A204.1 (cell line): Measurements from ENCODE around the gene CEP72.
"Not testable (repeated sequence)": the region's sequence is repeated elsewhere in the genome, so short reads cannot be mapped to it uniquely, and the experiment has no call there.

Experiments used
- FAIRE-seq: peaks from 2 replicates; lab custom pipeline; 2012; peaks lifted over from hg19 to GRCh38; lab: Jason Lieb, UNC

Gene CEP72

DNA sequence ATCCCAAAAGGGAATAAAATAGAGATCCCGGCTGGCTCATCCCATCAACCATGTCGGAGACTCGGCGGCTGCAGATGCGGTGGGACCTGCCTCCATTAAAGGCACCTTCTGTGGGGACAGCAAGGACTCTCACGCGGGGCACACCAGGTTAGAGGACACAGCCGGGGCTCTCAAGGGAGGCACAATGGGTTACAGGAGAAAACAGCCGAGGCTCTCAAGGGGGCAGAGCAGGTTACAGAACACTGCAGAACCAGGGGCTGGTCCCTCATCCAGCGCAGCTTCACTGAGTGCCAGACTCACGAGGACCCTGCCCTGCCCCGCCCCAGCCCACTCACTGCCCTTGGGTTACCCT, 74.0 kb downstream of the CEP72 start:
- FAIRE-seq, result not testable (repeated sequence)

DNA sequence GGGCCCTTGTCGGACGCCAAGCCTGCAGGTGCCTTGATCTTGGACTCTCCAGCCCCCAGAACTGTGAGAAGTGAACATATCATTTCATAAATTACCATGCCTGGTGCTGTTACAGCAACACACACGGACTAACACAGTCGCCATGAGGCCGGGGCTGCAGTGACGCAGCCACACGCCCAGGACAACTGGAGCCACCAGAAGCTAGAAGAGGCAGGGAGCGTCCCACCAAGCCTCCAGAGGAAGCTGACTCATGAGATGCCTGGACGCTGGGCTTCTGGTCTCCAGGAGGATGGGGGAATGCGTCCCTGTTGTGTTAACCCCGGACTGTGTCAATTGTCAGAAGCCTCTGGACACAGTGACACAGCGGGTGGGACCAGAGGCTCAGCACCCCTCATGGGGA, 74.8 kb downstream of the CEP72 start:
- not testable (repeated sequence) for FAIRE-seq

DNA sequence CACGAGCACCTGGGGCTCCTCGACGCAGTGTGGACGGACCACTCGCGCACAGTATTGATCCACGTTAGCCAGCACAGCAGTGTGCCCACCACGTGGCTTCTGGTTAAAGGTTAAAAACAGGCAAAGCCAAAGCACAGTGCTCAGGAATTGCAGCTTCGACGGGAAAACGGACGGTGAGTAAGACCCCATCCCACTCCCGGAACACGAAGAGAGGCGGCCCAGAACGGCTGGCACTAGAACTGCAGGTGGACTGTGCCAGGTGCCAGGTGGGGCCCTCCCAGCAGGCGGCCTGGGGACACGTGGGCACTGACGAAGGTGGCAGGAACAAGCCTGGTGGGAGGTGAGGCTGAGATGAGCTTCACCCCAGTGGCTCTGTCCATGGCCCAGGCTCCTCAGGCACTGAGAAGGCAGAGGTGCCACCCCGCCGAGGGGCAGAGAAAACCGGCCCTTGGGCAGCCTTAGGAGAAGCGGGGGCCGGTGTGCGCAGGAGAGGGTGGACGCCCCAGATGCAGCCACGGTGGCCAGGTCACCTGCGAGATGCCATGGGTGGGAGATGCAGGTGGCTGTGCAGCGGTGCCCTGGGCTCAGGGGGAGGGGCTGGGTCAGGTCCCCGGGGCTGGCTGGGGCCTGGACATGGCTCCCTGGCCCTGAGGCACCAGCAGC, 76.3 kb downstream of the CEP72 start:
- not testable (repeated sequence) for FAIRE-seq

- not testable (repeated sequence) for FAIRE-seq
These were observed 78.2 kb downstream of the CEP72 start for GRCh38 chr5:690293-690692.

GRCh38 chr5:691049-691448, 78.9 kb downstream of the CEP72 start:
- FAIRE-seq, result not testable (repeated sequence)

DNA sequence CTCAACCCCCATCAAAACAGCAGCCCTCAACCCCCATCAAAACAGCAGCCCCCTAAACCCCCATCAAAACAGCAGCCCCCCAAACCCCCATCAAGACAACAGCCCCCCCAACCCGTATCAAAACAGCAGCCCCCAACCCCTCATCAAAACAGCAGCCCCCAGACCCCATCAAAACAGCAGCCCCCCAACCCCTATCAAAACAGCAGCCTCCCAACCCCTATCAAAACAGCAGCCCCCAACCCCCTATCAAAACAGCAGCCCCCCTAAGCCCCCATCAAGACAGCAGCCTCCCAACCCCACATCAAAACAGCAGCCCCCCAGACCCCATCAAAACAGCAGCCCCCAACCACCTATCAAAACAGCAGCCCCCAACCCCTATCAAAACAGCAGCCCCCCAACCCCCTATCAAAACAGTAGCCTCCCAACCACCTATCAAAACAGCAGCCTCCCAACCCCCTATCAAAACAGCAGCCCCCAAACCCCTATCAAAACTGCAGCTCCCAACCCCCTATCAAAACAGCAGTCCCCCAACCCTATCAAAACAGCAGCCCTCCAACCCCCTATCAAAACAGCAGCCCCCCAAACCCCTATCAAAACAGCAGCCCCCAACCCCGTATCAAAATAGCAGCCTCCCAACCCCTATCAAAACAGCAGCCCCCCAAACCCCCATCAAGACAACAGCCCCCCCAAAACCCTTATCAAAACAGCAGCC, 79.8 kb downstream of the CEP72 start:
- FAIRE-seq, result no peak

DNA sequence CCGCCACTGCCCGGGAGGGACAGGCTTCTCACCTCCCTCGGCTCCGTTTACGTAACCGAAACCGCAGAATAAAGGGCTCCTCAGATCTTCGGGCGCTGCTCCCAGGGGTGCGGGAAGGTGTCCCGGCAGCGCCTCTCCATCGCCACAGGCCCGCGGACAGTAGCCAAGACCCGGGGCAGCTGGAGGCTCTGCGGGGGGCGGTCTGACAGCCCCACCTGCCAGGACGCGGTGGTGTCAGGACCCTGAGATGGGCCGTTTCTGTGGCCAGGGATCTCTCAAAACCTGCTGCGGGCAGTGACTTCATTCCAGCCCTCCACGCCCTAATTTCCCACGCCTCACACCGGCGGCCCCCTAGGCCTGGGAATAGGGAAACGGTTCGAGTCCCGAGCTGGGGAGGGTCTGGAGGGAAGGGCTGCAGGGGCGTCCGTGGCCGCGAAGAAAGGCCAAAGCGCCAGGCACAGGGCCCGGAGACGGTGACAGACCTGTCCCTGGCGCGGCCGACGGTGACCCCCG, 80.4 kb downstream of the CEP72 start:
- not testable (repeated sequence) for FAIRE-seq

DNA sequence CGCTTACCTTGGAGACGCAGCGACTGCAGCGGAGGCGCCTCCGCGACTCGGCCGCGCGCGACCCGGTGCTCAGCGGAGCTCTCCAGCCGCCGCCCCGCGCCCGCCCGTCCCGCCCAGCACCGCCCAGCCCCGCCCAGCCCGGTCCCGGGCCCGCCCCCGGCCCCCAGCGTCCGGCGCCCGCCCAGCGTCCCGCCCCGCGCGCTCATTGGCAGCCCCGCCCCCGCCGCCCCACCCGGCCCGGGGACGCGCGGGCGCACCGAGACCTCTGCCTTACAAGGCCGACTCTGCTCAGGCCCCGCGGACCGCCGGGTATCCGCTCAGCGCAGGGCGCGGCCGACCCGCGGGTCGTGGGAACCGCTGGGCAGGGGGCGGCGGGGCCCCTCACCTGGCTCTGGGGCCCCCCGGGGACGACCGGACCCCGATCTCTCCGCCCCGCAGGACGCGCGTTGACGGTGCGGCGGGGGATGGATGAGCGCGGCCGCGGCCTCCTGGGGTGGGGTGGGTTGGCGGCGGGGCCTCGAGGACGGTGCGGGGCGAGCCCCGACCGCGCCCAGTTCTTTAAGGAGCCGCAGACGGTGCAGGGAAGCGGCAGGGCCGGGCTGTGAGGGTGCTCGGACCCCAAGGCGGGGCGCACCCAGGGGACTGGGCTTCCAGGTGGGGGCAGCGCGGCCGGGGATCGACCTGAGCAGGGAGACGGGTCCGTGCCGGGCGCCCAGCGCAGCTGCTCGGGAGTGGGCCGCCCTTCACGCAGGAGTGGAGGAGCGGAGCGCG, 81.3 kb downstream of the CEP72 start, which contains the start of gene TPPP:
TSS of gene TPPP (minus strand) at position 82 of the 771 bp plus-strand sequence. CDS start 15,292 bp downstream, outside the sequence.
- FAIRE-seq, result not testable (repeated sequence)

DNA sequence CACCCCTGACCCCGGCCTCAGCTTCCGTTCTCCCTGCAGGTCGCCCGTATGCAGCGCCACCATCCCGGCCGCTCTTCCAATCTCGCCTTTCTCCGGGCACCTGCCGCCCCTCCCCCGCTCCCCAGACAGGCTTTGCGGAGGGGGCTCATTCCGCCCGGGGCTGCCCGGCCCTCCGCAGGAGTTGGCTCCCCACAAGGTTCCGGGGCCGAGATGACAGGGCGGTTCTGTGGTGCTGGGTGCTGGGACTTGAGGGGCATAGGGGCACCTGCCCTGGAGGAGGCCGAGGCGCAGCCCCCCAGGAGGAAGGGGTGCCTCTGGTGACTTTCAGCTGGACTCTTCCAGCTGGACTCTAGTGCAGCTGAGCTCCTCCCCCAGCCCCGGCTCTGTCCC, 81.9 kb downstream of the CEP72 start:
- FAIRE-seq, result not testable (repeated sequence)

- not testable (repeated sequence) for FAIRE-seq
These were observed 83.3 kb downstream of the CEP72 start for GRCh38 chr5:695475-695874.

- not testable (repeated sequence) for FAIRE-seq
These were observed 84.1 kb downstream of the CEP72 start for GRCh38 chr5:696191-696590.

DNA sequence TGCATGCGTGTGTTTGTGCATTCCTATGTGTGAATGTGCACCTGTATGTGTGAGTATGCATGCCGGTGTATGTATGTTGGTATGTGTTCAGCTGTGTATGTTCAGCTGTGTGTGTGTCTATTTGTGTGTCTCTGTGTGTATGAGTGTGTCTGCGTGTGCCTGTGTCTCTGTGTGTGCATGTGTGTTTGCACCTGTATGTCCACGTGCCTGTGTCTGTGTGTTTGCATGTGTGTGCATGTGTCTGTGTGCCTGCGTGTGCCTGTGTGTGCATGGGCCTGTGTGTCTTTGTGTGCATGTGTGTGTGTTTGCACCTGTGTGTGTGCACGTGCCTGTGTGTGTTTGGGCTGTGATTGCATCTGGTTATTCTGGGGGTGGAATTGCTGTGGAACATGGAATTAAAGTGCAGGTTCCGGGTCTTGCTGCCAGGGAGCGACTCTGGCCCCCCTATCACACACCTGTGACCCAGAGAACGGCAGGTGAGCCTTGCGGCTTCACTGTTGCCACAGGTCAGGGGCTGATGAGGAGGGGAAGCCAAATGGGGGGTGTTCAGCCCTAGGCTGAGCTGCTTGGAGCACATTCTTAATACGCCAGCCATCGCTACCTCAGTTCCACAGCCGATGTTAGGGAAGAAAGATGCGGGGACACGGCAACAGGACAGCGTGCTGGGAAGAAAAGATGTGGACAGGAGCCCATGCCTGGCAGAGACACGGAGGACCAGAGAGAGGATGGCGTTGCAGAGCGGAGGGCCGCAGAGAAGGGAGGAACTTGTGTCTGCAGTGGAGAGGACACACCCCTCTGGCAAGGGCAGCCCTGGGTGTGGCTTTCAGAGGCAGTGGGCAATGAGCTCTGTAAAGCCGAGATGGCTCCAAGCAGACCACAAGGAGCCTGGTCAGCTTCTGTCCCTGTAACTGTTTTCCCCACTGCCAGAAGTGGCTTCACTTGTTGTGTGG, 84.9 kb downstream of the CEP72 start:
- not testable (repeated sequence) for FAIRE-seq
